Spleen (tissue), 7 donors: ENCODE measurements around the gene CNTNAP2.

Experiments
- POLR2A ChIP-seq, 3 donors: fragments of 450-650 bp; IDR thresholded peaks; one replicate each; pipeline ENCODE4 v1.5.1; 2017; ENCODE audit warnings: antibody characterized with exemption in 3 of 3, mild to moderate bottlenecking in 1 of 3
- POLR2AphosphoS5 ChIP-seq, 3 donors: sonication (generic); formaldehyde crosslinking; IDR thresholded peaks; one replicate each; pipeline ENCODE4 v1.5.1; 2017; ENCODE audit warnings: antibody characterized with exemption in 3 of 3
- TF ChIP-seq, protein P1 (sequence below), 11 experiments: fragments of 200-600 bp in 7 of 11; fragments of 450-650 bp in 4 of 11; sonication (generic) in 4 of 11; IDR thresholded peaks in 8 of 11; conservative IDR thresholded peaks in 3 of 11; 1 replicate in 7 of 11; 2 replicates in 4 of 11; pipeline versions ENCODE4 v1.4.0 to v1.8.0; 2016 to 2021; ENCODE audit warnings: antibody characterized with exemption in 11 of 11, inconsistent platforms in 4 of 11, mild to moderate bottlenecking in 1 of 11
- donor health status: DM: no; HTN: no; CAD: no; lungs with moderate emphysema.
- donor health status: DM: no; HTN: no; CAD: no.
- donor health status: DM: no; HTN: no; CAD: no.

DNA sequence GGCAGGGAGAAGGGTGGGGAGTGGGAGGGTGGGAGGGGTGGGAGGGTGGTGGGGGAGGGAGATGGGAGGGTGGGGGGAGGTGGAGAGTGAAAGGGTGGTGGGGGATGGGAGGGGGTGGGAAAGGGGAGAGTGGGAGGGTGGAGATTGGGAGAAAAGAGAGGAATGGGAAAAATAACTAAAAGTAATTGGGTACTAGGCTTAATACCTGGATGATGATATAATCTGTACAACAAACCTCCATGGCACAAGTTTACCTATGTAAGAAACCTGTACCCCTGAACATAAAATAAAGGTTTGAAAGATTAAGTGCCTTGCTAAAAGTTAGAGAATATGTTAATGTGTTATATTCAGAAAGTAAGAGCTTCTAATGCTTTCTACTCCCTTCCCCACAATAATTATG, 564.9 kb downstream of the CNTNAP2 start:
- TF ChIP-seq, protein P1, sequence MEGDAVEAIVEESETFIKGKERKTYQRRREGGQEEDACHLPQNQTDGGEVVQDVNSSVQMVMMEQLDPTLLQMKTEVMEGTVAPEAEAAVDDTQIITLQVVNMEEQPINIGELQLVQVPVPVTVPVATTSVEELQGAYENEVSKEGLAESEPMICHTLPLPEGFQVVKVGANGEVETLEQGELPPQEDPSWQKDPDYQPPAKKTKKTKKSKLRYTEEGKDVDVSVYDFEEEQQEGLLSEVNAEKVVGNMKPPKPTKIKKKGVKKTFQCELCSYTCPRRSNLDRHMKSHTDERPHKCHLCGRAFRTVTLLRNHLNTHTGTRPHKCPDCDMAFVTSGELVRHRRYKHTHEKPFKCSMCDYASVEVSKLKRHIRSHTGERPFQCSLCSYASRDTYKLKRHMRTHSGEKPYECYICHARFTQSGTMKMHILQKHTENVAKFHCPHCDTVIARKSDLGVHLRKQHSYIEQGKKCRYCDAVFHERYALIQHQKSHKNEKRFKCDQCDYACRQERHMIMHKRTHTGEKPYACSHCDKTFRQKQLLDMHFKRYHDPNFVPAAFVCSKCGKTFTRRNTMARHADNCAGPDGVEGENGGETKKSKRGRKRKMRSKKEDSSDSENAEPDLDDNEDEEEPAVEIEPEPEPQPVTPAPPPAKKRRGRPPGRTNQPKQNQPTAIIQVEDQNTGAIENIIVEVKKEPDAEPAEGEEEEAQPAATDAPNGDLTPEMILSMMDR (IDR thresholded peaks at IDR 0.05 in 8 of 11, conservative IDR thresholded peaks at IDR 0.05 in 3 of 11): no peak
- TF ChIP-seq POLR2A (IDR thresholded peaks at IDR 0.05) (no peak), POLR2AphosphoS5 (IDR thresholded peaks at IDR 0.05) (no peak)
